ENCODE results near the gene CLEC2A. TPM values are rescaled to one million over a fixed set of nuclear protein-coding genes. Genes with fewer than 3 reads are reported as not detected.

Gene CLEC2A
- polyA plus RNA-seq, 1 donor from 2014 or later, result not detected

DNA sequence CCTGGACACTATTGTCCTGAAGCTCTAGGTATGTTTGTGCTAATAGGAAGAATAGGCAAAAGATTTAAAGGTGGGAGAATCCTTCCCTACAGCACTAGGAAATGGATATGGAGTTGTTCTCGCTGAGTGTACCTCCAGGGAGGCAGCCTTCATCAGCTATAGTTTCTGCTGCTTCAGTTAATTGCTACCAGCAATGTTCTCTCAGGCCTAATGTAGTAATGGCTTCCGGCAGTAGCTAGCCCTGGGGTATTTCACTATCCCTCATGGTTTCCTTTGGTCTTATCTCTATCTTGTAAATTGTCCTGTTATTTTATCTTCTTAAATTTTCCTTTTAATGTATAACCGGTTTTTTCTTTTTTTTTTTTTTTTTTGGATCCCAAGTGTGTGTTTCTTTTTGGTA is 29.7 kb upstream of the CLEC2A start:
- H3K4me2 ChIP-seq (ENCODE audit: low read length), result no peak overlapping the region
- no peaks in the 10 kb centered on the region for H3K9me2 ChIP-seq (ENCODE audit: insufficient read depth, low read length)
- no peaks in the 10 kb centered on the region for H3F3A ChIP-seq (ENCODE audit: insufficient read depth, low read length, poor library complexity, severe bottlenecking)
- no peaks in the 10 kb centered on the region for H3K36me3 ChIP-seq (ENCODE audit: insufficient read depth, low read length)
- H3K9me3 ChIP-seq (ENCODE audit: low read length), result no peaks in the 10 kb centered on the region
- TF ChIP-seq SMC3 (conservative IDR thresholded peaks at IDR 0.05; ENCODE audit: poor library complexity), result no peak
- TF ChIP-seq EP300 (conservative IDR thresholded peaks at IDR 0.05; ENCODE audit: poor library complexity, severe bottlenecking), result no peak
- TF ChIP-seq REST (IDR thresholded peaks at IDR 0.05; ENCODE audit: borderline replicate concordance), result no peak
- TF ChIP-seq EZH2 (IDR thresholded peaks at IDR 0.05; ENCODE audit: borderline replicate concordance, insufficient read depth, low read length, poor library complexity, severe bottlenecking), result no peak
- no peak for TF ChIP-seq MXI1 (conservative IDR thresholded peaks at IDR 0.05; ENCODE audit: poor library complexity, severe bottlenecking)
- TF ChIP-seq TAF1 (IDR thresholded peaks at IDR 0.05; ENCODE audit: low read depth), result no peak
- TF ChIP-seq POLR2AphosphoS5 (IDR thresholded peaks at IDR 0.05), result no peak
- TF ChIP-seq RAD21 (conservative IDR thresholded peaks at IDR 0.05), result no peak
- no peak for TF ChIP-seq CTCF (IDR thresholded peaks at IDR 0.05; ENCODE audit: poor library complexity, severe bottlenecking)
- H3K27ac ChIP-seq (ENCODE audit: low read length), result no peak overlapping the region
- no peak overlapping the region for H3K4me3 ChIP-seq (ENCODE audit: low read length)
- H3K9ac ChIP-seq (ENCODE audit: low read length), result no peak overlapping the region
- H4K20me1 ChIP-seq (ENCODE audit: insufficient read depth), result no peaks in the 10 kb centered on the region
- H3K79me2 ChIP-seq (replicated peaks; ENCODE audit: insufficient read depth, low read length), result no peaks in the 10 kb centered on the region
- H3K27me3 ChIP-seq (ENCODE audit: insufficient read depth, low read depth, low read length), result no peaks in the 10 kb centered on the region
- H2AFZ ChIP-seq (ENCODE audit: low read depth, low read length), result no peak overlapping the region

- Histone ChIP-seq H3F3A (ENCODE audit: insufficient read depth, low read length, poor library complexity, severe bottlenecking) (no peaks in the 10 kb centered on the region), H3K36me3 (ENCODE audit: insufficient read depth, low read length) (no peaks in the 10 kb centered on the region), H3K9me3 (ENCODE audit: low read length) (no peaks in the 10 kb centered on the region), H3K9me2 (ENCODE audit: insufficient read depth, low read length) (no peaks in the 10 kb centered on the region), H3K9ac (ENCODE audit: low read length) (no peak overlapping the region), H3K4me3 (ENCODE audit: low read length) (no peak overlapping the region), H3K79me2 (replicated peaks; ENCODE audit: insufficient read depth, low read length) (no peaks in the 10 kb centered on the region), H3K27me3 (ENCODE audit: insufficient read depth, low read depth, low read length) (no peaks in the 10 kb centered on the region), H4K20me1 (ENCODE audit: insufficient read depth) (no peaks in the 10 kb centered on the region), H3K27ac (ENCODE audit: low read length) (no peak overlapping the region), H3K4me2 (ENCODE audit: low read length) (no peak overlapping the region), H2AFZ (ENCODE audit: low read depth, low read length) (no peak overlapping the region)
- no peak for TF ChIP-seq EP300 (conservative IDR thresholded peaks at IDR 0.05; ENCODE audit: poor library complexity, severe bottlenecking)
- TF ChIP-seq SMC3 (conservative IDR thresholded peaks at IDR 0.05; ENCODE audit: poor library complexity), result no peak
- no peak for TF ChIP-seq TAF1 (IDR thresholded peaks at IDR 0.05; ENCODE audit: low read depth)
- no peak for TF ChIP-seq CTCF (IDR thresholded peaks at IDR 0.05; ENCODE audit: poor library complexity, severe bottlenecking)
- no peak for TF ChIP-seq REST (IDR thresholded peaks at IDR 0.05; ENCODE audit: borderline replicate concordance)
- TF ChIP-seq POLR2AphosphoS5 (IDR thresholded peaks at IDR 0.05), result no peak
- no peak for TF ChIP-seq RAD21 (conservative IDR thresholded peaks at IDR 0.05)
- TF ChIP-seq MXI1 (conservative IDR thresholded peaks at IDR 0.05; ENCODE audit: poor library complexity, severe bottlenecking), result no peak
These were observed 28.9 kb upstream of the CLEC2A start for GRCh38 chr12:9961106-9961505.

Data from neural cell (in vitro differentiated cells).